GM12892 (cell line): ENCODE results near the gene ETS2.

Experiments used
- POLR2A ChIP-seq: IDR thresholded peaks from 2 replicates; pipeline ENCODE4 v1.6.1; 2011; ENCODE audit warnings: low read depth, low read length, control low read depth
- POLR2AphosphoS5 ChIP-seq: IDR thresholded peaks from 2 replicates; pipeline ENCODE4 v1.6.1; 2011; ENCODE audit warnings: low read depth, low read length, control low read depth
- TAF1 ChIP-seq: IDR thresholded peaks from 2 replicates; pipeline ENCODE4 v1.6.1; 2011; ENCODE audit warnings: low read depth, mild to moderate bottlenecking, control low read depth, low read length, borderline replicate concordance

DNA sequence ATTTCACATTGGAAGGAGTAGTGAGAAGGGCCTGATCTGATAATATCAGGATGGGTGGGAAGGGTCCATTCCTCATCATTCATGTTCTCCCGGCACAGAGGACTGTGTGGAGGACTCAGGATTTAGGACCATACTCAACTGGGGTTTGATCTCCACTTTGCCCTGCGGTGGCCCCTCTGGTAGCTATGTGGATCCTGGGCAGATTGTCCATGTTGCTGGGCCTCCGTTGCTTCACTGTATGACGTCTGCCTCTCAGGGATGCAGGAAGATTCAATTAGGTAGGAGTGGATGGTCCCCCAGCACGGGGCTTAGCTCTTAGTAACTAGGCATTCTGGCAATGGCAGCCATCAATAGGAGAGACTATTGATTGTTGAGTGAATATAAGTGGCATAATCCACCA is 2.3 kb downstream of the ETS2 start:
- TF ChIP-seq POLR2A: no peak
- TF ChIP-seq POLR2AphosphoS5: no peak
- TF ChIP-seq TAF1: no peak
